H1 (cell line): Measurements from ENCODE around the gene TSC22D3. TPM values are rescaled to one million over a fixed set of nuclear protein-coding genes. Genes with fewer than 3 reads are reported as not detected.

Experiments used
- CTCF ChIA-PET: fragments of 300-600 bp; sonication (Branson Sonifier 250); formaldehyde crosslinking; loops from one replicate; lab custom pipeline; 2021; ENCODE audit not compliant: partially characterized antibody; lab: Charles Lee
- POLR2A ChIA-PET: fragments of 300-600 bp; sonication (Branson Sonifier 250); formaldehyde crosslinking; loops from one replicate; lab custom pipeline; 2021; ENCODE audit warnings: inconsistent platforms; ENCODE audit not compliant: partially characterized antibody; lab: Charles Lee
- DNase-seq, 2 experiments: peaks; one replicate each; pipeline versions ENCODE4 v3.0.0 to v3.0.0-alpha.2; 2010 to 2022; ENCODE audit warnings: low spot score in 2 of 2, low read depth in 1 of 2, mixed read lengths in 1 of 2
- FAIRE-seq: peaks from 2 replicates; lab custom pipeline; 2011; peaks lifted over from hg19 to GRCh38; lab: Jason Lieb, UNC
- H2AFZ ChIP-seq: 2 replicates; pipeline ENCODE4 v1.8.1; 2012; ENCODE audit warnings: low read length, inconsistent platforms
- H2AK5ac ChIP-seq: 2 replicates; pipeline ENCODE4 v1.6.1; 2013; ENCODE audit warnings: low read depth, low read length
- H2BK120ac ChIP-seq: replicated peaks from 2 replicates; pipeline ENCODE3; 2013; ENCODE audit warnings: low read depth, low read length, inconsistent platforms
- H2BK12ac ChIP-seq: 2 replicates; pipeline ENCODE4 v1.6.1; 2013; ENCODE audit warnings: low read depth, low read length
- H2BK15ac ChIP-seq: 2 replicates; pipeline ENCODE4 v1.6.1; 2013; ENCODE audit warnings: low read length
- H2BK20ac ChIP-seq: 2 replicates; pipeline ENCODE4 v1.6.1; 2013; ENCODE audit warnings: low read length
- H2BK5ac ChIP-seq: 2 replicates; pipeline ENCODE4 v1.6.1; 2013; ENCODE audit warnings: low read depth, low read length
- H3K14ac ChIP-seq: 2 replicates; pipeline ENCODE4 v1.6.1; 2013; ENCODE audit warnings: inconsistent platforms; ENCODE audit not compliant: insufficient read length
- H3K18ac ChIP-seq: 2 replicates; pipeline ENCODE4 v1.6.1; 2013; ENCODE audit warnings: low read length; ENCODE audit errors: extremely low read depth
- H3K23ac ChIP-seq: 2 replicates; pipeline ENCODE4 v1.6.1; 2013; ENCODE audit warnings: inconsistent platforms; ENCODE audit not compliant: insufficient read length
- H3K23me2 ChIP-seq: 2 replicates; pipeline ENCODE4 v1.6.1; 2013; ENCODE audit warnings: low read depth, low read length
- H3K27ac ChIP-seq: 2 replicates; pipeline ENCODE4 v1.6.1; 2011; ENCODE audit warnings: low read depth, low read length, inconsistent platforms
- H3K27me3 ChIP-seq, 4 experiments: replicated peaks in 1 of 4; 1 replicate in 1 of 4; 2 replicates in 3 of 4; pipeline versions ENCODE4 v1.6.1 to v1.8.1; 2011 to 2013; ENCODE audit warnings: low read length in 3 of 4, mild to moderate bottlenecking in 3 of 4, inconsistent platforms in 2 of 4, mixed read lengths in 2 of 4, moderate library complexity in 1 of 4; ENCODE audit not compliant: control insufficient read depth in 3 of 4, insufficient read depth in 3 of 4; ENCODE audit errors: extremely low read depth in 1 of 4
- H3K36me3 ChIP-seq, 4 experiments: 2 replicates each; pipeline versions ENCODE4 v1.6.1 to v1.8.1; 2011 to 2013; ENCODE audit warnings: mild to moderate bottlenecking in 4 of 4, low read length in 3 of 4, moderate library complexity in 2 of 4, control low read depth in 1 of 4, inconsistent platforms in 1 of 4; ENCODE audit not compliant: insufficient read depth in 4 of 4, control insufficient read depth in 2 of 4
- H3K4ac ChIP-seq: replicated peaks from 2 replicates; pipeline ENCODE3; 2013; ENCODE audit warnings: low read length, low read depth, mixed read lengths, inconsistent platforms; ENCODE audit not compliant: insufficient read length
- H3K4me1 ChIP-seq, 4 experiments: replicated peaks in 1 of 4; 1 replicate in 1 of 4; 2 replicates in 3 of 4; pipeline versions ENCODE4 v1.6.1 to v1.8.1; 2011 to 2013; ENCODE audit warnings: low read length in 3 of 4, inconsistent platforms in 2 of 4, mixed read lengths in 1 of 4; ENCODE audit not compliant: insufficient read depth in 4 of 4, control insufficient read depth in 3 of 4
- H3K4me2 ChIP-seq, 2 experiments: 2 replicates each; pipeline versions ENCODE4 v1.6.1 to v1.8.1; 2011 to 2013; ENCODE audit warnings: low read depth in 2 of 2, low read length in 2 of 2, control low read depth in 1 of 2, inconsistent platforms in 1 of 2, mild to moderate bottlenecking in 1 of 2; ENCODE audit not compliant: insufficient read depth in 1 of 2
- H3K4me3 ChIP-seq, 4 experiments: fragments of 200-600, 300-600 bp in 1 of 4; sonication (generic), shearing (Covaris generic), sonication (Bioruptor Twin) in 1 of 4; 2 replicates each; pipeline versions ENCODE4 v1.5.1 to v1.8.1; 2011 to 2016; ENCODE audit warnings: low read length in 4 of 4, low read depth in 3 of 4, control low read depth in 2 of 4, inconsistent platforms in 2 of 4, mild to moderate bottlenecking in 2 of 4, mixed read lengths in 1 of 4, moderate library complexity in 1 of 4; ENCODE audit not compliant: insufficient read depth in 2 of 4; ENCODE audit errors: extremely low read depth in 1 of 4
- H3K56ac ChIP-seq: replicated peaks from 2 replicates; pipeline ENCODE3; 2013; ENCODE audit warnings: low read depth, mild to moderate bottlenecking, mixed read lengths, low read length, inconsistent platforms; ENCODE audit not compliant: insufficient read length
- H3K79me1 ChIP-seq: 2 replicates; pipeline ENCODE4 v1.6.1; 2013; ENCODE audit warnings: low read depth, low read length, control low read depth
- H3K79me2 ChIP-seq, 2 experiments: 2 replicates each; pipeline versions ENCODE4 v1.6.1 to v1.8.1; 2012 to 2013; ENCODE audit warnings: low read length in 2 of 2, mild to moderate bottlenecking in 2 of 2, inconsistent platforms in 1 of 2; ENCODE audit not compliant: insufficient read depth in 2 of 2, control insufficient read depth in 1 of 2
- H3K9ac ChIP-seq, 4 experiments: replicated peaks in 1 of 4; 1 replicate in 1 of 4; 2 replicates in 3 of 4; pipeline versions ENCODE4 v1.6.1 to v1.8.1; 2011 to 2013; ENCODE audit warnings: low read depth in 3 of 4, low read length in 3 of 4, control low read depth in 2 of 4, mild to moderate bottlenecking in 2 of 4, moderate library complexity in 2 of 4, inconsistent platforms in 1 of 4; ENCODE audit errors: extremely low read depth in 1 of 4
- H3K9me3 ChIP-seq, 2 experiments: 2 replicates each; pipeline versions ENCODE4 v1.6.1 to v1.8.1; 2012 to 2013; ENCODE audit warnings: mild to moderate bottlenecking in 2 of 2, moderate library complexity in 2 of 2, control low read depth in 1 of 2, inconsistent platforms in 1 of 2, low read depth in 1 of 2, low read length in 1 of 2, mixed read lengths in 1 of 2; ENCODE audit not compliant: insufficient read depth in 2 of 2
- H4K20me1 ChIP-seq, 2 experiments: replicated peaks in 1 of 2; 2 replicates each; pipeline versions ENCODE3 to v1.8.1; 2011 to 2013; ENCODE audit warnings: inconsistent platforms in 2 of 2, low read length in 2 of 2, mild to moderate bottlenecking in 1 of 2; ENCODE audit not compliant: insufficient read depth in 2 of 2, control insufficient read depth in 1 of 2
- H4K5ac ChIP-seq: 2 replicates; pipeline ENCODE4 v1.6.1; 2013; ENCODE audit warnings: low read length, low read depth, mixed read lengths, inconsistent platforms; ENCODE audit not compliant: insufficient read length
- H4K8ac ChIP-seq: 2 replicates; pipeline ENCODE4 v1.8.0; 2013; ENCODE audit warnings: mild to moderate bottlenecking, moderate library complexity, low read length, inconsistent platforms; ENCODE audit not compliant: insufficient read depth; ENCODE audit errors: extremely low read depth
- H4K91ac ChIP-seq: replicated peaks from 2 replicates; pipeline ENCODE3; 2013; ENCODE audit warnings: low read length, mixed read lengths, inconsistent platforms; ENCODE audit not compliant: insufficient read length
- GABPA ChIP-seq: IDR thresholded peaks from 2 replicates; pipeline ENCODE4 v1.6.1; 2011; ENCODE audit warnings: mild to moderate bottlenecking, low read length, moderate library complexity, borderline replicate concordance; ENCODE audit not compliant: insufficient read depth
- KDM4A ChIP-seq: IDR thresholded peaks from one replicate; pipeline ENCODE4 v1.7.1; 2012; ENCODE audit warnings: low read depth, mild to moderate bottlenecking, moderate library complexity, low read length, inconsistent platforms; ENCODE audit not compliant: severe bottlenecking
- NRF1 ChIP-seq: IDR thresholded peaks from 2 replicates; pipeline ENCODE4 v1.6.1; 2011; ENCODE audit warnings: mild to moderate bottlenecking, low read depth, low read length, improper control_type of control experiment
- SIN3A ChIP-seq, 2 experiments: IDR thresholded peaks in 1 of 2; conservative IDR thresholded peaks in 1 of 2; 2 replicates each; pipeline ENCODE4 v1.6.1; 2011 to 2012; ENCODE audit warnings: low read length in 2 of 2, improper control_type of control experiment in 1 of 2, low read depth in 1 of 2, mild to moderate bottlenecking in 1 of 2
- SP4 ChIP-seq: IDR thresholded peaks from 2 replicates; pipeline ENCODE4 v1.6.1; 2012; ENCODE audit warnings: low read length, inconsistent platforms
- SRF ChIP-seq: IDR thresholded peaks from 2 replicates; pipeline ENCODE4 v1.6.1; 2011; ENCODE audit warnings: mild to moderate bottlenecking, low read depth, low read length, moderate library complexity
- WGBS, 2 experiments: shearing (Covaris generic) in 1 of 2; methylation state at CpG; one replicate each; pipeline versions ENCODE4 v1.1.6 to v1.1.7; 2013 to 2015; ENCODE audit warnings: low lambda C conversion rate in 2 of 2, mixed read lengths in 2 of 2, inconsistent platforms in 1 of 2, low coverage in 1 of 2, missing lambda C conversion rate in 1 of 2; ENCODE audit not compliant: insufficient replicate concordance in 2 of 2, insufficient coverage in 1 of 2, insufficient read length in 1 of 2; ENCODE audit errors: extremely low coverage in 1 of 2, missing lambda C conversion rate in 1 of 2; 5-methylcytosine and 5-hydroxymethylcytosine counted together
- polyA plus RNA-seq, 7 experiments: library from polyadenylated mRNA; depleted of rRNA in 3 of 7; stranded (reverse) in 5 of 7; unstranded in 2 of 7; fragments of >200 nt in 5 of 7; fragments of 200-250 nt in 2 of 7; gene quantifications; 1 replicate in 5 of 7; 2 replicates in 1 of 7; 4 replicates in 1 of 7; pipeline versions ENCODE4 v1.2.1 to v1.2.3, GENCODE V29; 2011 to 2013; ENCODE audit warnings: missing spikeins in 2 of 7, mixed read lengths in 2 of 7
- total RNA-seq: library from RNA; stranded (reverse); fragmentation: NEBNext Ultra II Directional; extraction: Animal tissue kit (Norgen Biotek cat#: 25700); gene quantifications from 2 replicates; pipeline ENCODE4 v1.2.1, GENCODE V29; 2021

The TSC22D3 gene
- total and polyA plus RNA-seq, 2 of the 8 experiments (the other 6 are each of a cell fraction or from before 2014, with no cell fraction given) = 7.6 to 12.9 TPM

- H3K18ac ChIP-seq = no peak overlapping the region
- H2BK20ac ChIP-seq = no peak overlapping the region
- no peak overlapping the region for H3K27ac ChIP-seq
- no peak overlapping the region for H4K8ac ChIP-seq
- DNase-seq (no peak), FAIRE-seq (no peak)
- no peak overlapping the region for H2AK5ac ChIP-seq
- H3K4me3 ChIP-seq = no peak overlapping the region
- POLR2A ChIA-PET = interaction anchor here (0.7 kb wide), 1 partner anchor 189 kb away, joined by 3 read pairs; no protein-coding TSS in a partner anchor
- CTCF ChIA-PET = interaction anchor here (0.6 to 1.6 kb wide), 5 partner anchors 10 to 38 kb away, joined by 3 to 4 read pairs (median 3); no protein-coding TSS in a partner anchor
- no peak overlapping the region for H4K5ac ChIP-seq
- H3K14ac ChIP-seq = no peak overlapping the region
- H3K56ac ChIP-seq = no peak overlapping the region
- no peak overlapping the region for H3K9ac ChIP-seq
- H3K4me2 ChIP-seq = no peak overlapping the region
- H3K79me2 ChIP-seq = no peaks in the 10 kb centered on the region
- no peak overlapping the region for H2AFZ ChIP-seq
- no peaks in the 10 kb centered on the region; the same call in 1 of the 2 replicates for H3K23me2 ChIP-seq
- H3K36me3 ChIP-seq = no peaks in the 10 kb centered on the region
- no peak overlapping the region for H2BK12ac ChIP-seq
- no peaks in the 10 kb centered on the region; a peak in 1 of 7 replicates for H3K27me3 ChIP-seq
- 84% methylated on average over 3 of the region's 3 CpGs; no CpG with 5 or more reads in 1 of the 2 experiments for WGBS, 2 experiments
- H4K20me1 ChIP-seq = no peaks in the 10 kb centered on the region
- no peaks in the 10 kb centered on the region for H3K9me3 ChIP-seq
- H2BK120ac ChIP-seq = no peak overlapping the region
- peaks cover 2 to 9% (median 6%) of the 10 kb centered on the region in 4 experiments; a peak in 4 of 7 replicates for H3K4me1 ChIP-seq
- TF ChIP-seq SIN3A (conservative IDR thresholded peaks at IDR 0.05 in 1 of 2, IDR thresholded peaks at IDR 0.05 in 1 of 2; ENCODE audit: low read depth in 1 of 2, low read length in 2 of 2) (no peak), GABPA (no peak), SRF (no peak), SP4 (no peak), KDM4A (no peak), NRF1 (no peak)
- TF ChIP-seq, all 59 proteins: peak for 0
- Histone ChIP-seq H3K4ac (no peak overlapping the region), H2BK15ac (no peak overlapping the region), H3K23ac (no peak overlapping the region), H4K91ac (no peak overlapping the region), H2BK5ac (no peak overlapping the region), H3K79me1 (no peaks in the 10 kb centered on the region)
Observed at GRCh38 chrX:107747596-107748161, 27.9 kb downstream of the TSC22D3 start.
